SIG-M5 treated with dmso at 0.1 percent for 504 hours (cell line): ENCODE data around the gene DDX54.
"Not testable (repeated sequence)": the region's sequence is repeated elsewhere in the genome, so short reads cannot be mapped to it uniquely, and the experiment has no call there.

ENCODE experiments used
- DNase-seq: peaks from one replicate; lab custom pipeline; 2025; ENCODE audit not compliant: unreplicated experiment; lab: John Stamatoyannopoulos, UW

The DDX54 gene

DNA sequence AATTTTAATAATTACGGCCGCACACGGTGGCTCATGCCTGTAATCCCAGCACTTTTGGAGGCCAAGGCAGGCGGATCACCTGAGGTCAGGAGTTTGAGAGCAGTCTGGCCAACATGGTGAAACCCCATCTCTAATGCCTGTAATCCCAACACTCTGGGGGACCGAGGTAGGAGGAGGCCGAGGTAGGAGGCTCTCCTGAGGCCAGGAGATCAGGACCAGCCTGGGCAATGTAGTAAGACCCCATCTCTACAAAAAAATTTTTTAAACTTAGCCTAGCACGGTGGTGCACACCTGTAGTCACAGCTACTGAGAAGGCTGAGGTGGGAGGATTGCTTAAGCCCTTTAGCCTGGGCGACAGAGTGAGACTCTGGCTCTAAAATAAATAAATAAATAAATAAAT lies 41.3 kb downstream of the DDX54 start:
- DNase-seq, result no peak

DNA sequence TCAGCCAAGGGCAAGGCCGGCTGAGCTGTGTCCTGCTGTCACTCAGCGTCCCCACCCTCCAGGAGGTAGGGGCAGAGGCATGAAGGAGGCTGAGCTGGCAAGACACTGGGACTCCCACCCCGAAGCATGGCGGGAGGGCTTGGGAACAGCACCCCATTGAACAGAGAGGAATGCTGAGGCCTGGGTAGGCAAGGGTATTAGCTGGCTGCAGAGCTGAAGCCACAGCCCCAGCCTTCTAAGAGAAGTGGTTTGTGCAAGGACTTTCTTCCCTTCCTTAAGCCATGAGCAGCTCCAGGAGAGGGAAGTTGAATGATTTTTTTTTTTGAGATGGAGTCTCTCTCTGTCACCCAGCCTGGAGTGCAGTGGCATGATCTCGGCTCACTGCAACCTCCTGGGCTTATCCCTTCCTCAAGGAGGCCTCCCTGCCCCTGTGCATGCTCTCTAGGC lies 42.4 kb downstream of the DDX54 start:
- DNase-seq, result peak; percentile 11

GRCh38 chr12:113142173-113142885 lies 42.9 kb downstream of the DDX54 start:
- DNase-seq, result peak; percentile 60

DNA sequence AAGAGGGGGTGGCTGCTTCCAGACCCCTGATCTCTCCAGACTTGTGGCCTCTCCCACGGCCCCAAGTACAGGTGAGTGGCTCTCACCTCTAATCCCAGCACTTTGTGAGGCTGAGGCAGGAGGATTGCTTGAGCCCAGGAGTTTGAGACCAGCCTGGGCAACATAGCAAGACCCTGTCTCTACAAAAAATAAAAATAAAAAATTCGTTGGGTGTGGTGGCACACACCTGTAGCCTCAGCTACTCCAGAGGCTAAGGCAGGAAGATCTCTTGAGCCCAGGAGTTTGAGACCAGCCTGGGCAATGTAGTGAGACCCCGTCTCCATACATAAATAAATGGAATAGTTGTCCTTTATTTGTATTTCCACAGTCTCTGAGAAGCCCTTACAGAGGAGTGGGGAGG lies 43.6 kb downstream of the DDX54 start:
- DNase-seq, result not testable (repeated sequence)

GRCh38 chr12:113140706-113141105 lies 44.6 kb downstream of the DDX54 start:
- DNase-seq, result no peak

DNA sequence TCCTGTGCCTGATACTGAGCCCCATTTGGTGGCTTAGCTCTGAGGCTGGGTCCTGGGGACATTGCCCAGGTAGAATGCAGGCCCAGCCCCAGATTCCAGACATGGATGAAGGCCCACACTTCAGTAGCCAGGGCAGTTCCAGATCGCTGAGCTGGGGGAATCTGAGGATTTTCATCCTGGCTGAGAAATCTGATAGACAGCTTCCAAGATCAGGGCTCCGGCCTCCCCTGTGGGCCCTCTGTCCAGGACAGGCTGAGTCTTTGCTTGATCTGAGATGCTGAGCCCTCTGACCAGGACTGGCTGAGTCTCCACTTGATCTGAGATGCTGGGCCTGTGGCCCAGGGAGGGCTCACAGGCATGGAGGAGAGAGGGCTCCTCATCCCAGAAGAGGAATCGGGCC lies 46.5 kb downstream of the DDX54 start:
- DNase-seq, result no peak

DNA sequence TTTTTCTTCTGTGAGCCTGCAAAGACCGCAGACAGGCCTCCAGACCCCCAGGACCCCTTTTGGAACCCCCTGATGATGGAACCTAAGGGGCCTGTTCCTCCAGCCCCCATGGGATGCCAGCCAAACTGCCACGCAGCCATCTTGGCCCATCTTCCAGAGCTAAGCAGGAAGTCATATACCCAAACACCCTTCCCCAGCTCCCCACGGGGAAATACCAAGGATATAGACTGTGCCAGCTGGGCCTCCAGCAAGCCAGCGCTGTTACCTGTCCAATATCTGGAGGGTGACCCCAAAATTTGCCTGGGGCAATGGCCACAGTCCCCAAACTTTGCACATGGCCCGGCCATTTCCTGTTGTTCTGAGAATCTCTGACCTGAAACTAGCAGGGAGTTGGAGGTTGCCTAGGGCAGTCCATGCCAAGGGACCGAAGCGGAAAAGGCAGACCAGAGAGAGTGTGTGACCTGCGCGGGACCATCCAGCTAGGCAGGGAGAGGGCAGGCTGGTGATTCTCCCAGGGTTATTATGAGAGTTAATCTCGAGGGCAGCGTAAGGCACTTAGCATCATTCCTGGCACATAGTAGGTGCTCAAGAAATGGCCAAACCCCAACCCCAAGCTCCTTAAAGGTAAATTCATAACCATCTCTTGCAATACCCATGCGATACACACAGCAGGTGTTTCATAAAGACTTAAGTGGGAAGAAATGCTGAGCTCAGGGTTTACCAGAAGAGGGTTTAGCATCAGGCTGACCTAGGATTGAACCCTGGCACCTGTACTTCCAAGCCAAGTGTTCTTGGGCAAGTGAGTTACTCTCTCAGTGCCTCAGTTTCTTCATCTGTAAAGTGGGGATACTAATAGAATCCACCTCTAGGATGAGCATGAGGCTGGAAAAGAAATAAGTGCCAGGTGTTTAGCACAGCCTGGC lies 47.2 kb downstream of the DDX54 start:
- DNase-seq, result no peak

GRCh38 chr12:113136990-113137511 lies 48.2 kb downstream of the DDX54 start:
- DNase-seq, result peak; percentile 49

DNA sequence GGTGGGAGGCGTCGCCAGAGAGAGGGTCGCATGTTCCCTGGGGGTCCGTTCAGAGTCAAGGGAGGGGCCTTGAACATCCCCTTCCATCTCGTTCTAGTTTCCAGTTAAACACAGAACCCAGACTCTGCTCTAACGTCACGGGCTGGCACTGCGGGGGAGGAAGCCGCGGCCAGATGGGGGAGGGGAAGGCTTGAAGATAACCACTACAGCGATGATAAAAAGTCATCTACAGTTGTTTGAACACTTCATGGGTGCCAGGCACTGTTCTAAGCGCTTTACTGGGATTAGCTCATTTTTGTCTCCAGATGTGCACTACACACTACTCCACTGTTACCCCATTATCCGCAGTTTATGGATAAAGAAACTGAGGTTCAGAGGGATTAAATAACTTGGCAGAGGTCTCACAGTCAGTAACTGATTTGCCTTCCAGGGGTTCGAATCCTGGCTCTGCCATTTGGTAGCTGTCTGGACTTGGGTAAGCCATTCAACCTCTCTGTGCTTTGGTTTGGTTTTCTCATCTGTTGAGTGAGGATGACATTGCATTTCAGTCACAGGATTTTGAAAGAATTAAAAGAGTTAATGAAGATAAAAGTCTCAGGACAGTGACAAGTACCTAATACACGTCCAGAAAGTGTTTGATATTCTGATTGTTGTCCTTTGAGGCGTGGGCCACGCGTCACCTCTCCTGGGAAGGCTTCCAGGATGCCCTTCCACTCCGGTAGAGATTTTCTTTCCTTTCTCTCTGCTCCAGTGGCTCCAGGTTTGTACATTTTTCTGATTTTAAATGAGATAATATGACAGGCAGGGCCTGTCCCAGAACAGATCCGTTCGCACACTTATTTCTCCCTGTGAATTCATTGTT lies 48.9 kb downstream of the DDX54 start:
- peak; percentile 10 for DNase-seq

DNA sequence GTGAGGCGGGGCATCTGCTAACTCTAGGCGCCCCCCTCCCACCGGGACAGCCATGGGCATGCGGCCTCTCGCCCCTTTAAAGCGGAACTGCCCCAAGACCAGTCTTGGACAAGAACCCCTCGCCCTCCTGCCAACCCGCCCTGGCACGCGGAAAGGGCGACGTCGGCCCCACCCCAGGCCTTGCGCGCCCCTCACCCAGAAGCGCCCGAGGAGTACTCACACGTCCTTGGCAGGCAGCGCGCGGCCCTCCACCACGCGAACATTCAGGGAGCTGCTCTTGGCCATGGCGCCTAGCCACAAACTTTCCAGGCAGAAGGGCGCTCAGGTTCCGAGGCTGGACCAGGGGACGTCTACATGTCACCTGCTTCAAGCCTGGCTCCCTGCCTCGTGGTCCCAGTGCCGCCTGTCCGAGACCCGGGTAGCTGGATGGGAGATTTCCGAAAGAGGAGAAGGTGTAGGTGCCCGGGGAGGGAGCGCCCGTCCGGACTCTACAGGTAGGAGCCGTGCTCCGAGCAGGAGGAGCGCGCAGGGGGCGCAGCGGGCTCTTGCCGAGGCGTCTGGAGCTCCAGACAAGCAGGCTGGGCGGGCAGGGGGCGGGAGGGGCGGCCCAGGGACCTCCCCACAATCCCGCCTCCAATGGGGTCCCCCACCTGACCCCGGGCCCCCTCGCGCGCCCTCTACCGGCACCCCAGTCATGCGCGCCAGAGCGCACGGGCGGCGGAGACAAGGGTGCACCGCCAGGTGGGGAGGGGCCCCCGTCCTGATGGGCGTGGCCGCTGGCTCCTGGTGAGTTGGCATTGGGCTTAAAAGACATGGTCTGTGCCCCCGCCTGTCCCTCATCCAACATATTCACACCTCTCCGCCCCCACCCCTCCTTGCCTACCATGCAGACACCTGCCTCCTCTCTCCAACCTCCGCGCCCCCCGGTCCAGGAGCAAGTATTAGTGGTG lies 49.8 kb downstream of the DDX54 start, which contains the start of gene RASAL1:
TSS of gene RASAL1 (minus strand) at position 584 of the 950 bp plus-strand sequence. CDS start at position 285, 299 bp downstream.
- peak; percentile 38 for DNase-seq

DNA sequence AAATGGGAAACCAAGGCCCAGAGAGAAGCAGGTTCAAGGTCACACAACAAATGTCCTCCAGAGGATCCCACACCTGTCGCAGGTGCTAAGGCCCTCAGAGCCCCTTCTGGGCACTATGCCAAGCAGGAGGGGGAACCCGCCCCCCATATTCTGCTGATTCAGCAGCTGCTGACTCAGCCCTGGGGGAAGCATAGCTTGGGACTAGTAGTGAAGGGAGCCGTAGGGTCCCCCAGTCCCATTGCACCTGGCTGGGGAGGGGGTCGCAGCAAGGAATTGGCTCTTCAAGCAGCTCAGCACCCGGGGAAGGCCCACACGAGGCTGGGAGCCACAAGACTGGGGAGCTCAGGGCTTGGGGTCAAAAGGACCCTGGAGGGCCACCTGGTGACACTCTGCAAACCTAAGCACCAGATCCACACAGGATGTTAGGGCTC lies 50.7 kb downstream of the DDX54 start:
- no peak for DNase-seq

GRCh38 chr12:113134071-113134470 lies 51.2 kb downstream of the DDX54 start:
- no peak for DNase-seq

DNA sequence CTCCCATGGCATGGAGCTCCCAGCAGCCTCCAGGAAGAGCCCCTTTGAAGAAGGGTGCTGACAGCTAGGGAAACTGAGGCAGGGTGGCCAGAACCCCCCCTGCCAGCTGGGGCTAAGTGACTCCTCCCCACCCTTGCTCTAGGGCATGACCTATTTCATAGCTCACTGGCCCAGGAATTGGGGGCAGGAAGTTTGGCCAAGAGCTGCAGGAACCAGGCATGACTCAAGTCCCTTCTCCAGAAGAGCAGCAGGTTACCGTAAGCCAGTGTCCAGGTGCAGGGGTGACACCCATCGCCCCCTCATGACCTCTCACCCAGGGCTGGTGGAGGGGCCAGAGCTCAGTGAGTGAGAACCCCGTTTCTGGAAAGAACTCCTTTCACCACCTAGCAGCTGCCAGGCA lies 51.6 kb downstream of the DDX54 start:
- no peak for DNase-seq

DNA sequence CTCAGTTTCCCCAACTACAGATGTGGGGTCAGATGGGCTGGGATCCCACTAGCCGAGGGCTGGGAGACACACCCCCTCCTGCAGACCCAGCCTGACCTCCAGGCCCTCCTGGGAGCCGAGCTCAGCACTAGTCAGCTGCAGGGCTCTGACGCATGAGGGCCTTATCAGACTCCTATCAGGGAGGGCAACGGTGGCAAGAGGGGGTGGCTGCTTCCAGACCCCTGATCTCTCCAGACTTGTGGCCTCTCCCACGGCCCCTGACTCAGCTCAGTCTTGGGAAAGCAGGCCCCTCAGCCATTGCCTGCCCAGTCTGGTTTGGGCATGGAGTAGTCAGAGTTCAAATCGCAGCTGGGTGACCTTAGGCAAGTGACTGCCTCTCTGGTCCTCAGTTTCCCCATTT lies 52.2 kb downstream of the DDX54 start:
- DNase-seq, result no peak

GRCh38 chr12:113131556-113131955 lies 53.7 kb downstream of the DDX54 start:
- no peak for DNase-seq

DNA sequence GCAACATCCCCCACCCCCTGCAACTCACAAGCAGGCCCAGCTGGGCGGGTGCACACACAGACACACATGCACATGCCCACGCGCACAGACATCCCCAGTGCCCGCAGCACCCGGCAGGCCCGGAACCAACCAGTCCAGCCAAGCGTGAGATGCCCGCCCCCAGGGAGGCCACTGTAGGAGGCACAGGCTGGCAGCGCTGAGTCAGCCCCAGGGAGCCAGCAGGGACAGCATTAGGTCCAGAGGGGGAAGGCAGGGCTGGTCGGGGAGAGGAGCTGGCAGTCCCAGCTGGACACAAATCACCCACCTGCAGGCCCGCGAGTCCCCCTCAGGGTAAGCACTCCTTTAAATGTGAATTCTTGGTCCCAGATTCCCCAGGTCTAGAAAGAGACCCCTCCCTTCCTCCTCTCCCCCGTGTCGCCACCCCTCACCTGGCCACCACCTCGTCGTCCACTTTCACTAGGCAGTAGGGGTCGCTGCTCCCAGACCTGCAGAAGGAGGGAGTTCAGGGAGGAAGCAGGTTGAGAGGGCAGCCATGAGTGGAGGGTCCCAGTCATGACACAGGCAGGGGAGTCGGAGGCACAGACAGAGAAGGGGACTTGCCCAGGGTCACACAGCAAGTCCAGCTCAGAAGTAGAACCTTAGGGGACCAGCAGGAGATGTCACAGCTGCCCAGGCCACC lies 54.7 kb downstream of the DDX54 start:
- no peak for DNase-seq

DNA sequence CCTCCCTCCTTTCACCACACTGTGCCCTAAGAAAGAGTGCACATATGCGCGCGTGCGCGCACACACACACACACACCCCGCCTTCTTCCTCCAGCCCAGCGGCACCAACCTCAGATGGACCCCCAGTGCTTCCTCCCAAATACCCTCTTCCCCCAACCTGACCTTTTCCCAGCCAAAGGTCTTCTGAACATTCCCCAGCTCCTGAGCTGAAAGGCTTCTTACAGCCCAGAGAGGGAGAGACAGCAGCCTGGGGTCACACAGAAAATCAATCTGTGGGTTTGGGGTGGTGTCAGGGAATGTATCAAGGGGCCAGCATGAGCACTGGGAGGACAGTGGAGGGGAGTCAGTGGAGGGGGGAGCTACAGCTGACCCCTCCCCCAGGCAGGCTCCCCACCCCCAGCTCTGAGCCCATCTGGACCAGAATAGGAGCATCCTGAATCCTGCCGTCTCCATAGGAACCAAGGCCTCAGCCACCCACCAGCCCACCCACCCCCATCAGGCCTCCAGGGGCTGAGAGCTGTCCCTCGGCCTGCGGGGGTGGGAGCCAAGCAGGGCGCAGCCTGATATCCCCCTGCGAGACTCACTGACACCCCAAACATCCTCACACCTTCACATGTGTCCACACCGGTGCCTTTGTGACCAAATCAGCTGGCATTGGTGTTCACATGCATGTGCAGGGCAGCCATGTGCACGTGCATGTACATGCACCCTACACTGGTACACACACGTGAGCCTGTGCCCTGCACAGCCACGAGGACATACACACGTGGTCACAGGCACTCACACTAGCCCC lies 55.4 kb downstream of the DDX54 start:
- DNase-seq, result no peak
